ENCODE results near the gene CLEC2D.

GRCh38 chr12:9706086-9706685 is 36.7 kb downstream of the CLEC2D start:
- TF ChIP-seq POLR2A (IDR thresholded peaks at IDR 0.05) (no peak), POLR2AphosphoS5 (IDR thresholded peaks at IDR 0.05) (no peak), EP300 (IDR thresholded peaks at IDR 0.05) (no peak)
- TF ChIP-seq, protein P1, sequence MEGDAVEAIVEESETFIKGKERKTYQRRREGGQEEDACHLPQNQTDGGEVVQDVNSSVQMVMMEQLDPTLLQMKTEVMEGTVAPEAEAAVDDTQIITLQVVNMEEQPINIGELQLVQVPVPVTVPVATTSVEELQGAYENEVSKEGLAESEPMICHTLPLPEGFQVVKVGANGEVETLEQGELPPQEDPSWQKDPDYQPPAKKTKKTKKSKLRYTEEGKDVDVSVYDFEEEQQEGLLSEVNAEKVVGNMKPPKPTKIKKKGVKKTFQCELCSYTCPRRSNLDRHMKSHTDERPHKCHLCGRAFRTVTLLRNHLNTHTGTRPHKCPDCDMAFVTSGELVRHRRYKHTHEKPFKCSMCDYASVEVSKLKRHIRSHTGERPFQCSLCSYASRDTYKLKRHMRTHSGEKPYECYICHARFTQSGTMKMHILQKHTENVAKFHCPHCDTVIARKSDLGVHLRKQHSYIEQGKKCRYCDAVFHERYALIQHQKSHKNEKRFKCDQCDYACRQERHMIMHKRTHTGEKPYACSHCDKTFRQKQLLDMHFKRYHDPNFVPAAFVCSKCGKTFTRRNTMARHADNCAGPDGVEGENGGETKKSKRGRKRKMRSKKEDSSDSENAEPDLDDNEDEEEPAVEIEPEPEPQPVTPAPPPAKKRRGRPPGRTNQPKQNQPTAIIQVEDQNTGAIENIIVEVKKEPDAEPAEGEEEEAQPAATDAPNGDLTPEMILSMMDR (IDR thresholded peaks at IDR 0.05), result no peak
